Fibroblast of lung (primary cell): Measurements from ENCODE around the gene ERAS. TPM values are rescaled to one million over a fixed set of nuclear protein-coding genes. Genes with fewer than 3 reads are reported as not detected.

ENCODE experiments used
- DNase-seq, 2 donors: peaks; one replicate each; pipeline versions ENCODE4 v3.0.0 to v3.0.0-alpha.2; 2010; ENCODE audit warnings: low read depth in 2 of 2
- H2AFZ ChIP-seq: 2 replicates; pipeline ENCODE4 v1.5.1; 2012; ENCODE audit warnings: low read length, control low read depth, inconsistent platforms
- H3K27ac ChIP-seq: 2 replicates; pipeline ENCODE4 v1.5.1; 2011; ENCODE audit warnings: low read length, control low read depth; ENCODE audit not compliant: insufficient read depth
- H3K27me3 ChIP-seq: 2 replicates; pipeline ENCODE4 v1.5.1; 2011; ENCODE audit warnings: mild to moderate bottlenecking, low read length; ENCODE audit not compliant: control insufficient read depth, insufficient read depth
- H3K36me3 ChIP-seq: 2 replicates; pipeline ENCODE4 v1.5.1; 2011; ENCODE audit warnings: low read length; ENCODE audit not compliant: control insufficient read depth, insufficient read depth
- H3K4me1 ChIP-seq: 2 replicates; pipeline ENCODE4 v1.5.1; 2011; ENCODE audit warnings: low read length; ENCODE audit not compliant: control insufficient read depth, insufficient read depth; ENCODE audit errors: extremely low read depth
- H3K4me2 ChIP-seq: 2 replicates; pipeline ENCODE4 v1.5.1; 2011; ENCODE audit warnings: low read length, control low read depth; ENCODE audit not compliant: insufficient read depth; ENCODE audit errors: extremely low read depth
- H3K4me3 ChIP-seq, 4 experiments: fragments of 200-600 bp in 1 of 4; sonication (generic) in 1 of 4; replicated peaks in 1 of 4; 2 replicates each; pipeline ENCODE4 v1.5.1; 2011 to 2016; ENCODE audit warnings: low read length in 4 of 4, low read depth in 3 of 4, mild to moderate bottlenecking in 3 of 4, control low read depth in 2 of 4, inconsistent platforms in 1 of 4, mixed read lengths in 1 of 4; ENCODE audit not compliant: insufficient read depth in 1 of 4; ENCODE audit errors: control extremely low read depth in 1 of 4
- H3K79me2 ChIP-seq: 2 replicates; pipeline ENCODE4 v1.5.1; 2012; ENCODE audit warnings: mild to moderate bottlenecking, low read length, inconsistent platforms; ENCODE audit not compliant: control insufficient read depth, insufficient read depth
- H3K9ac ChIP-seq: 2 replicates; pipeline ENCODE4 v1.5.1; 2011; ENCODE audit warnings: mild to moderate bottlenecking, low read length, control low read depth; ENCODE audit not compliant: insufficient read depth
- H3K9me3 ChIP-seq: 2 replicates; pipeline ENCODE4 v1.5.1; 2012; ENCODE audit warnings: low read depth, low read length; ENCODE audit not compliant: control insufficient read depth, insufficient read depth
- H4K20me1 ChIP-seq: 2 replicates; pipeline ENCODE4 v1.5.1; 2011; ENCODE audit warnings: low read length; ENCODE audit not compliant: control insufficient read depth, insufficient read depth; ENCODE audit errors: extremely low read depth
- CTCF ChIP-seq, 2 donors: IDR thresholded peaks in 1 of 2; conservative IDR thresholded peaks in 1 of 2; 1 replicate in 1 of 2; 2 replicates in 1 of 2; pipeline ENCODE4 v1.5.1; 2011 to 2012; ENCODE audit warnings: low read length in 2 of 2, control low read depth in 1 of 2, inconsistent platforms in 1 of 2, low read depth in 1 of 2, mild to moderate bottlenecking in 1 of 2
- EZH2 ChIP-seq: IDR thresholded peaks from 2 replicates; pipeline ENCODE4 v1.5.1; 2012; ENCODE audit warnings: low read length, control low read depth, mild to moderate bottlenecking; ENCODE audit errors: missing control alignments
- polyA plus RNA-seq, 2 donors: library from polyadenylated mRNA; depleted of rRNA in 1 of 2; stranded (reverse) in 1 of 2; unstranded in 1 of 2; fragments of >200 nt; gene quantifications; 2 replicates each; pipeline ENCODE4 v1.2.1, GENCODE V29; 2011 to 2012; ENCODE audit warnings: missing spikeins in 1 of 2
- total RNA-seq: library from RNA; depleted of rRNA; stranded (reverse); fragments of >200 nt; gene quantifications from 2 replicates; pipeline ENCODE4 v1.2.1, GENCODE V29; 2014

The ERAS gene
- total and polyA plus RNA-seq, 2 donors (not counting 1 experiment from before 2014, with no cell fraction given): 0.05 TPM; not detected in 1

GRCh38 chrX:48806081-48806480, 20.2 kb upstream of the ERAS start:
- no peaks in the 10 kb centered on the region for H3K27me3 ChIP-seq
- H3K4me1 ChIP-seq: no peaks in the 10 kb centered on the region
- H2AFZ ChIP-seq: no peak overlapping the region
- no peak for TF ChIP-seq EZH2
- TF ChIP-seq CTCF (conservative IDR thresholded peaks at IDR 0.05 in 1 of 2, IDR thresholded peaks at IDR 0.05 in 1 of 2; ENCODE audit: low read depth in 1 of 2, low read length in 2 of 2): no peak
- DNase-seq: no peak
- H3K9me3 ChIP-seq: no peaks in the 10 kb centered on the region
- H3K4me2 ChIP-seq: no peak overlapping the region
- no peaks in the 10 kb centered on the region for H4K20me1 ChIP-seq
- H3K4me3 ChIP-seq: no peak overlapping the region
- H3K9ac ChIP-seq: no peak overlapping the region
- no peak overlapping the region for H3K27ac ChIP-seq
- no peaks in the 10 kb centered on the region for H3K36me3 ChIP-seq
- H3K79me2 ChIP-seq: no peaks in the 10 kb centered on the region

GRCh38 chrX:48813644-48814043, 12.7 kb upstream of the ERAS start:
- no peak for TF ChIP-seq EZH2
- TF ChIP-seq CTCF (conservative IDR thresholded peaks at IDR 0.05 in 1 of 2, IDR thresholded peaks at IDR 0.05 in 1 of 2; ENCODE audit: low read depth in 1 of 2, low read length in 2 of 2): no peak
- no peak overlapping the region for H3K4me3 ChIP-seq
- no peaks in the 10 kb centered on the region for H3K9me3 ChIP-seq
- no peak overlapping the region for H2AFZ ChIP-seq
- no peak for DNase-seq
- no peak overlapping the region for H3K4me2 ChIP-seq
- H3K4me1 ChIP-seq: no peaks in the 10 kb centered on the region
- no peaks in the 10 kb centered on the region for H3K79me2 ChIP-seq
- H3K27me3 ChIP-seq: no peaks in the 10 kb centered on the region
- H4K20me1 ChIP-seq: no peaks in the 10 kb centered on the region
- H3K9ac ChIP-seq: no peak overlapping the region
- no peak overlapping the region for H3K27ac ChIP-seq
- no peaks in the 10 kb centered on the region for H3K36me3 ChIP-seq

GRCh38 chrX:48814722-48815121, 11.6 kb upstream of the ERAS start:
- no peak for DNase-seq
- H3K4me1 ChIP-seq: no peaks in the 10 kb centered on the region
- H3K36me3 ChIP-seq: no peaks in the 10 kb centered on the region
- no peaks in the 10 kb centered on the region for H3K79me2 ChIP-seq
- TF ChIP-seq EZH2 (no peak), CTCF (conservative IDR thresholded peaks at IDR 0.05 in 1 of 2, IDR thresholded peaks at IDR 0.05 in 1 of 2; ENCODE audit: low read depth in 1 of 2, low read length in 2 of 2) (no peak)
- no peaks in the 10 kb centered on the region for H3K9me3 ChIP-seq
- no peak overlapping the region for H2AFZ ChIP-seq
- H4K20me1 ChIP-seq: no peaks in the 10 kb centered on the region
- H3K4me2 ChIP-seq: no peak overlapping the region
- no peak overlapping the region for H3K27ac ChIP-seq
- no peaks in the 10 kb centered on the region for H3K27me3 ChIP-seq
- H3K9ac ChIP-seq: no peak overlapping the region
- H3K4me3 ChIP-seq: no peak overlapping the region
